HepG2 (cell line): ENCODE measurements around the gene ZNF581. TPM values are rescaled to one million over a fixed set of nuclear protein-coding genes. Genes with fewer than 3 reads are reported as not detected.

Experiments used
- CCDC6 ChIP-seq: sonication (generic); formaldehyde crosslinking; IDR thresholded peaks from 2 replicates; pipeline ENCODE4 v1.8.1; 2022; ENCODE audit warnings: mild to moderate bottlenecking, missing genetic modification reagents, moderate library complexity
- CSRNP2 ChIP-seq: sonication (generic); formaldehyde crosslinking; conservative IDR thresholded peaks from 2 replicates; pipeline ENCODE4 v1.8.0; 2022; ENCODE audit warnings: low read depth, missing genetic modification reagents
- FOXA3 ChIP-seq: IDR thresholded peaks from 2 replicates; pipeline ENCODE4 v1.6.1; 2016; ENCODE audit warnings: missing genetic modification reagents, missing compliant biosample characterization
- GMEB2 ChIP-seq: IDR thresholded peaks from 2 replicates; pipeline ENCODE4 v1.6.1; 2016; ENCODE audit warnings: missing biosample characterization, missing genetic modification reagents, low read depth
- KLF15 ChIP-seq: sonication (generic); formaldehyde crosslinking; IDR thresholded peaks from 2 replicates; pipeline ENCODE4 v1.8.1; 2023; ENCODE audit warnings: borderline replicate concordance, mild to moderate bottlenecking, inconsistent platforms, missing genetic modification reagents, mixed read lengths
- MED1 ChIP-seq: sonication (generic); formaldehyde crosslinking; IDR thresholded peaks from 2 replicates; pipeline ENCODE4 v1.4.0; 2020; ENCODE audit warnings: missing genetic modification reagents
- MYNN ChIP-seq: sonication (generic); formaldehyde crosslinking; IDR thresholded peaks from 2 replicates; pipeline ENCODE4 v1.4.0; 2020; ENCODE audit warnings: mild to moderate bottlenecking, low read depth, missing genetic modification reagents
- NFE2L2 ChIP-seq: fragments of 150-350 bp; IDR thresholded peaks from 2 replicates; pipeline ENCODE4 v1.6.1; 2014; ENCODE audit warnings: low read length
- RNF2 ChIP-seq: fragments of 450-650 bp; conservative IDR thresholded peaks from 2 replicates; pipeline ENCODE4 v1.6.1; 2016; ENCODE audit warnings: low read depth
- SNAPC5 ChIP-seq: sonication (generic); formaldehyde crosslinking; IDR thresholded peaks from 2 replicates; pipeline ENCODE4 v1.8.1; 2023; ENCODE audit warnings: mild to moderate bottlenecking, missing genetic modification reagents, borderline replicate concordance
- TBX3 ChIP-seq: fragments of 450-650 bp; IDR thresholded peaks from 2 replicates; pipeline ENCODE4 v1.6.1; 2017; ENCODE audit warnings: antibody characterized with exemption, mild to moderate bottlenecking, inconsistent platforms, borderline replicate concordance
- THRA ChIP-seq: sonication (generic); formaldehyde crosslinking; IDR thresholded peaks from 2 replicates; pipeline ENCODE4 v1.4.0; 2020; ENCODE audit warnings: missing genetic modification reagents, borderline replicate concordance
- ZBTB7B ChIP-seq: sonication (generic); formaldehyde crosslinking; IDR thresholded peaks from 2 replicates; pipeline ENCODE4 v1.4.0; 2020; ENCODE audit warnings: missing genetic modification reagents
- ZKSCAN8 ChIP-seq: IDR thresholded peaks from 2 replicates; pipeline ENCODE4 v1.6.1; 2016; ENCODE audit warnings: borderline replicate concordance, missing genetic modification reagents, missing compliant biosample characterization
- ZNF552 ChIP-seq: sonication (generic); formaldehyde crosslinking; IDR thresholded peaks from 2 replicates; pipeline ENCODE4 v1.9.0; 2022; ENCODE audit warnings: missing genetic modification reagents, mild to moderate bottlenecking, borderline replicate concordance
- ZNF672 ChIP-seq: sonication (generic); formaldehyde crosslinking; IDR thresholded peaks from 2 replicates; pipeline ENCODE4 v1.8.1; 2022; ENCODE audit warnings: missing genetic modification reagents
- ZNF687 ChIP-seq: sonication (generic); formaldehyde crosslinking; IDR thresholded peaks from 2 replicates; pipeline ENCODE4 v1.5.1; 2020; ENCODE audit warnings: mild to moderate bottlenecking, missing genetic modification reagents, moderate library complexity
- ZNF792 ChIP-seq: IDR thresholded peaks from 2 replicates; pipeline ENCODE4 v1.6.1; 2016
- polyA plus RNA-seq, 8 experiments: library from polyadenylated mRNA; depleted of rRNA in 3 of 8; stranded (reverse) in 7 of 8; unstranded in 1 of 8; fragments of >200 nt; fragmentation: Illumina TruSeq in 4 of 8; extraction: Trizol in 4 of 8; gene quantifications; 2 replicates each; pipeline versions ENCODE4 v1.2.1 to v1.2.3, GENCODE V29; 2011 to 2016; ENCODE audit warnings: low read depth in 4 of 8, missing spikeins in 1 of 8, mixed read lengths in 1 of 8; ENCODE audit not compliant: insufficient read depth in 1 of 8
- total RNA-seq, 5 experiments: library from RNA; depleted of rRNA; stranded (reverse); fragments of >200 nt; fragmentation: Illumina TruSeq; extraction: Trizol; gene quantifications; 2 replicates each; pipeline ENCODE4 v1.2.3, GENCODE V29; 2016; ENCODE audit warnings: low read depth in 1 of 5

The ZNF581 gene
- total and polyA plus RNA-seq, 2 of the 13 experiments (the other 11 are each of a cell fraction or from before 2014, with no cell fraction given) = 19.6 to 49.5 TPM

- TF ChIP-seq ZNF672 (CRISPR knock-in tag) (no peak), THRA (CRISPR knock-in tag) (peak; percentile 59; the same call in 1 of the 2 replicates), CCDC6 (CRISPR knock-in tag) (no peak), SNAPC5 (CRISPR knock-in tag) (no peak), NFE2L2 (no peak), KLF15 (CRISPR knock-in tag) (no peak), ZNF792 (peak; percentile 63), ZBTB7B (CRISPR knock-in tag) (peak; percentile 42; the same call in 1 of the 2 replicates), MYNN (CRISPR knock-in tag) (no peak), GMEB2 (CRISPR knock-in tag) (no peak), RNF2 (no peak), FOXA3 (CRISPR knock-in tag) (0 out of 2 replicates have a peak, but pooled peaks have one; percentile 6), ZNF687 (CRISPR knock-in tag) (peak; percentile 77), TBX3 (no peak), ZNF552 (CRISPR knock-in tag) (no peak), MED1 (CRISPR knock-in tag) (no peak; the same call in 1 of the 2 replicates), CSRNP2 (CRISPR knock-in tag) (0 out of 2 replicates have a peak, but pooled peaks have one; percentile 19), ZKSCAN8 (no peak)
These were observed 4.5 kb downstream of the ZNF581 start, which contains the start of gene CCDC106 (continued) for GRCh38 chr19:55647732-55648584.
